Mesothelial cell of epicardium (in vitro differentiated cells): ENCODE measurements around the gene GGN. TPM values are rescaled to one million over a fixed set of nuclear protein-coding genes. Genes with fewer than 3 reads are reported as not detected.

ENCODE experiments used
- DNase-seq, 2 experiments: peaks; one replicate each; pipeline ENCODE4 v3.0.0; 2021; ENCODE audit warnings: low spot score in 2 of 2; ENCODE audit not compliant: unreplicated experiment in 2 of 2
- H3K27ac Mint-ChIP-seq: 2 replicates; pipeline ENCODE4 v1.8.0; 2021; ENCODE audit warnings: mixed read lengths
- H3K27me3 Mint-ChIP-seq: 2 replicates; pipeline ENCODE4 v1.8.0; 2021; ENCODE audit warnings: low read depth, mixed read lengths
- H3K36me3 Mint-ChIP-seq: 2 replicates; pipeline ENCODE4 v1.8.0; 2021; ENCODE audit warnings: mixed read lengths
- H3K4me1 Mint-ChIP-seq: 2 replicates; pipeline ENCODE4 v1.8.0; 2021; ENCODE audit warnings: mixed read lengths
- H3K4me3 Mint-ChIP-seq: 2 replicates; pipeline ENCODE4 v1.8.0; 2021; ENCODE audit warnings: mild to moderate bottlenecking, moderate library complexity, mixed read lengths
- H3K9me3 Mint-ChIP-seq: 2 replicates; pipeline ENCODE4 v1.8.0; 2021; ENCODE audit warnings: mixed read lengths
- CTCF ChIP-seq: fragments of 200-600 bp; sonication (generic); IDR thresholded peaks from one replicate; pipeline ENCODE4 v1.5.0; 2021; ENCODE audit warnings: antibody characterized with exemption; ENCODE audit not compliant: unreplicated experiment
- total RNA-seq: library from RNA; stranded (reverse); gene quantifications from 3 replicates; pipeline ENCODE4 v1.2.1, GENCODE V29; 2021

Gene GGN
- total RNA-seq, 1 donor from 2014 or later: 1.3 TPM

- H3K4me1 Mint-ChIP-seq: no peaks in the 10 kb centered on the region
- H3K27me3 Mint-ChIP-seq: peaks cover 64% of the 10 kb centered on the region
- no peaks in the 10 kb centered on the region for H3K9me3 Mint-ChIP-seq
- no peaks in the 10 kb centered on the region for H3K36me3 Mint-ChIP-seq
- DNase-seq: no peak
- peak overlapping the region; percentile 86 for H3K4me3 Mint-ChIP-seq
- H3K27ac Mint-ChIP-seq: no peak overlapping the region
- no peak for TF ChIP-seq CTCF
These were observed 26.8 kb downstream of the GGN start for GRCh38 chr19:38360839-38361631.

GRCh38 chr19:38360351-38360750 lies 27.5 kb downstream of the GGN start:
- DNase-seq: no peak
- Mint-ChIP-seq H3K27me3 (peaks cover 66% of the 10 kb centered on the region), H3K36me3 (no peaks in the 10 kb centered on the region), H3K9me3 (no peaks in the 10 kb centered on the region), H3K4me1 (no peaks in the 10 kb centered on the region), H3K27ac (no peak overlapping the region), H3K4me3 (peak overlapping the region; percentile 86)
- no peak for TF ChIP-seq CTCF

- H3K4me3 Mint-ChIP-seq: no peak overlapping the region
- H3K36me3 Mint-ChIP-seq: no peaks in the 10 kb centered on the region
- no peak overlapping the region for H3K27ac Mint-ChIP-seq
- peaks cover 66% of the 10 kb centered on the region for H3K27me3 Mint-ChIP-seq
- H3K9me3 Mint-ChIP-seq: no peaks in the 10 kb centered on the region
- no peaks in the 10 kb centered on the region for H3K4me1 Mint-ChIP-seq
- DNase-seq: no peak
- no peak for TF ChIP-seq CTCF
These were observed 28.4 kb downstream of the GGN start for GRCh38 chr19:38359242-38360021.

DNA sequence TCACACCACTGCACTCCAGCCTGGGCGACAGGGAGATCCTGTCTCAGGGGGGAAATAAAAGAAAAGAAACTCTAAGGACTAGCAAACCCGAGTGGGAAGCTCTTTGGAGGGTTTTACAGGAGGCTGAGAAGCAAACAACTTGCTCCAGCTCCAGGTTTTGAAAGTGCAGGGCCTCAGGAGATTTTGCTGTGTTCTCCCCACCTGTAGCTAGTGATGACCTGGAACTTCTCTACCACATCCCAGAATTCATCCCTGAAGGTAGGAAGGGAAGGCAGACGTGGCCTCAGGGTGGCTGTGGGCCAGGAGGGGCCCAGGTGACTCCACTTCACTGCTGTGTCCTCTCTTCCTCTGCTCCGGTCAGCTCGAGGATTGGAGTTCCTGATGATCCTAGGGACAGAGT lies 29.8 kb downstream of the GGN start:
- Mint-ChIP-seq H3K9me3 (no peaks in the 10 kb centered on the region), H3K27me3 (peaks cover 66% of the 10 kb centered on the region), H3K27ac (no peak overlapping the region), H3K4me3 (no peak overlapping the region), H3K36me3 (no peaks in the 10 kb centered on the region), H3K4me1 (no peaks in the 10 kb centered on the region)
- DNase-seq: no peak
- no peak for TF ChIP-seq CTCF

- H3K4me1 Mint-ChIP-seq: no peaks in the 10 kb centered on the region
- no peaks in the 10 kb centered on the region for H3K36me3 Mint-ChIP-seq
- no peak overlapping the region for H3K4me3 Mint-ChIP-seq
- TF ChIP-seq CTCF: no peak
- H3K9me3 Mint-ChIP-seq: no peaks in the 10 kb centered on the region
- no peak overlapping the region for H3K27ac Mint-ChIP-seq
- H3K27me3 Mint-ChIP-seq: peaks cover 55% of the 10 kb centered on the region
- DNase-seq: no peak
These were observed 31.8 kb downstream of the GGN start for GRCh38 chr19:38355728-38356725.
